Lung (tissue), 12 donors: ENCODE data around the gene KCND3. TPM values are rescaled to one million over a fixed set of nuclear protein-coding genes. Genes with fewer than 3 reads are reported as not detected.

Experiments used
- ATAC-seq: fragments of 200-7000 bp; cut with Tn5 transposase; one replicate; pipeline ENCODE4 v1.9.1; 2020; ENCODE audit warnings: moderate number of reproducible peaks; ENCODE audit not compliant: insufficient read depth, low FRiP score
- DNase-seq, 3 donors: peaks; one replicate each; pipeline ENCODE4 v3.0.0-alpha.2; 2013 to 2017
- H3K27ac ChIP-seq, 2 donors: one replicate each; pipeline ENCODE4 v1.5.1; 2013; ENCODE audit warnings: mild to moderate bottlenecking in 2 of 2, moderate library complexity in 2 of 2, control low read depth in 1 of 2, inconsistent platforms in 1 of 2, low read depth in 1 of 2, low read length in 1 of 2
- H3K27me3 ChIP-seq, 3 donors: one replicate each; pipeline ENCODE4 v1.5.1; 2013; ENCODE audit warnings: low read length in 2 of 3; ENCODE audit not compliant: control insufficient read depth in 3 of 3, insufficient read depth in 3 of 3
- H3K36me3 ChIP-seq, 4 donors: one replicate each; pipeline ENCODE4 v1.5.1; 2013; ENCODE audit warnings: low read length in 4 of 4, mild to moderate bottlenecking in 1 of 4, moderate library complexity in 1 of 4; ENCODE audit not compliant: control insufficient read depth in 4 of 4, insufficient read depth in 4 of 4
- H3K4me1 ChIP-seq, 5 donors: one replicate each; pipeline ENCODE4 v1.5.1; 2013; ENCODE audit warnings: low read length in 5 of 5, mild to moderate bottlenecking in 2 of 5, moderate library complexity in 1 of 5; ENCODE audit not compliant: control insufficient read depth in 5 of 5, insufficient read depth in 5 of 5
- H3K4me3 ChIP-seq: one replicate; pipeline ENCODE4 v1.5.1; 2013; ENCODE audit warnings: mild to moderate bottlenecking, control low read depth, moderate library complexity
- H3K9ac ChIP-seq, 2 donors: one replicate each; pipeline ENCODE4 v1.5.1; 2013; ENCODE audit warnings: low read length in 2 of 2, control low read depth in 1 of 2; ENCODE audit not compliant: insufficient read depth in 1 of 2
- H3K9me3 ChIP-seq, 4 donors: one replicate each; pipeline ENCODE4 v1.5.1; 2013; ENCODE audit warnings: low read length in 3 of 4, mild to moderate bottlenecking in 1 of 4, moderate library complexity in 1 of 4; ENCODE audit not compliant: control insufficient read depth in 4 of 4, insufficient read depth in 3 of 4
- CTCF ChIP-seq: IDR thresholded peaks from 2 replicates; pipeline ENCODE4 v1.5.1; 2012; ENCODE audit warnings: mild to moderate bottlenecking; ENCODE audit errors: control extremely low read depth, extremely low read depth
- WGBS, 2 donors: extraction: QIAGEN DNeasy Blood & Tissue Kit; methylation state at CpG; one replicate each; pipeline ENCODE4 v1.1.7; 2013; 5-methylcytosine and 5-hydroxymethylcytosine counted together
- polyA plus RNA-seq, 2 donors: library from polyadenylated mRNA; stranded (reverse); fragments of 200-250 nt; gene quantifications; one replicate each; pipeline ENCODE4 v1.2.1, GENCODE V29; 2013
- total RNA-seq, 2 donors: library from RNA; depleted of rRNA in 1 of 2; stranded (reverse); fragments of >200 nt in 1 of 2; gene quantifications; one replicate each; pipeline ENCODE4 v1.2.1, GENCODE V29; 2014 to 2021
- donor health status: control.
- donor health status: control.
- donor health status: Bipolar disorder and iron deficiency.
- donor health status: healthy.
- donor health status: DM: yes; HTN: yes; CAD: no.

The KCND3 gene
- total and polyA plus RNA-seq, 4 donors: 1.3 to 12.1 (median 4.9) TPM

- Histone ChIP-seq H3K4me1 (peaks cover 0 to 18% (median 6%) of the 10 kb centered on the region in 5 donors), H3K27me3 (peaks cover 0 to 64% (median 45%) of the 10 kb centered on the region in 3 donors), H3K36me3 (no peaks in the 10 kb centered on the region), H3K9me3 (no peaks in the 10 kb centered on the region), H3K27ac (peak overlapping the region in 1 of 2 donors; percentile 62), H3K4me3 (no peak overlapping the region), H3K9ac (no peak overlapping the region)
- 81 to 83% methylated on average over 10 of the region's 10 CpGs for WGBS, 2 donors
- DNase-seq (no peak), ATAC-seq (no peak)
- no peak for TF ChIP-seq CTCF
Observed at GRCh38 chr1:111992476-111992875, 3.0 kb upstream of the KCND3 start.

- Histone ChIP-seq H3K4me3 (no peak overlapping the region), H3K9me3 (no peaks in the 10 kb centered on the region), H3K4me1 (peaks cover 0 to 18% (median 6%) of the 10 kb centered on the region in 5 donors), H3K9ac (no peak overlapping the region), H3K27me3 (peaks cover 0 to 76% (median 55%) of the 10 kb centered on the region in 3 donors), H3K36me3 (no peaks in the 10 kb centered on the region), H3K27ac (peak overlapping the region in 1 of 2 donors; percentile 38)
- TF ChIP-seq CTCF: peak; percentile 2
- peak; percentile 80 for ATAC-seq
- 1 to 2% methylated on average over 37 of the region's 37 CpGs for WGBS, 2 donors
- peak; percentile 68 to 78 (median 74) for DNase-seq
Observed at GRCh38 chr1:111990878-111991718, 1.6 kb upstream of the KCND3 start.

- Histone ChIP-seq H3K4me3 (peak overlapping the region; percentile 42), H3K27me3 (peaks cover 0 to 76% (median 59%) of the 10 kb centered on the region in 3 donors), H3K36me3 (no peaks in the 10 kb centered on the region), H3K4me1 (peaks cover 0 to 18% (median 6%) of the 10 kb centered on the region in 5 donors), H3K27ac (peak overlapping the region in 1 of 2 donors; percentile 38), H3K9me3 (no peaks in the 10 kb centered on the region), H3K9ac (no peak overlapping the region)
- 1 to 2% methylated on average over 67 to 72 of the region's 72 CpGs for WGBS, 2 donors
- ATAC-seq: peak; percentile 20
- TF ChIP-seq CTCF: no peak
- DNase-seq: peak in 1 of 3 donors; percentile 5
Observed at GRCh38 chr1:111990026-111990877, 784 bp upstream of the KCND3 start.
